Measurements from ENCODE around the gene PDE8A.
"Not testable (repeated sequence)": the region's sequence is repeated elsewhere in the genome, so short reads cannot be mapped to it uniquely, and the experiment has no call there.

Gene PDE8A

DNA sequence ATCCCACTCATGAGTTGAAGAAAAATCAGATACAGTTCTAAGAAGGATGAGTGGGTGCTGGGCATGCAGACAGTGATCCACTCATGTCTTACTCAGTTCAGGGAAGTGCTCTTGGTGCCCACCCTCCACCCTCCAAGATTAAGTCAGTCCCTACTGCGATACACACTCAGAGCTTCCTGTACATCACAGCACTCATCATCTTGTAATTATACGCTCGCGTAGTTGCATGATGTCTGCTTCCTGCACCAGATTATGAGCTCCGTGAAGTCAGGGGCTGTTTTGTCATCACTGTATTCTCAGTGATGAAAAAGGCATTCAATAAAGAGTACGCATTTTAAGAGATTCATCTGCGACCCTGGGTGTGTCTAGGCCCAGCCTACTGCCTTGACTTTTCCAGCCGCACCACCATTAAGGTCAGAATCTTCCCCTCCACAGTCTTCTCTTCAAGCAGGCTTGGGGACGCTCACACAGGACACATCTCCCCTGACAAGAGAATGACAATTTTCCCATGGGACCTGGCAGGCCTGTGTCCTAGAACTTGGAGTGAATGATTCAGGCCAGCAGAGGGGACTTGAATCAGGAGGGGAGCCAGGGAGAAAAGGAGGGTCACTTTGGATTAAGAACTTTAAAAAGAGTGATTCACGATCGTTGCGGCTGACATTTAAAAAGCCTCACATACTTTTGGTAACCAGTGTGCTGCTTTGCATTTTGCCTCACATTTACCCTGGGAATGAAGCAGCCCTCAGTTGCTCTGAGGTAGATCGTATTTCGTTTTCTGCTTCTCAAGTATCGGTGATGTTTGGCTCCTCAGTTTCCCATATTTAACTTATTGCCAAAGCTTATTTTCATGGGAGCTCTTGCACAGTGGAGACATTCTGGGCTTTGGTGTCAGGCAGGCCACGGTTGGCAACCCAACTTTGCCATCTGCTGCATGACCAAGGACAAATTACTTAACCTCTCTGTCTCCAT lies 7.9 kb upstream of the PDE8A start:
- no peak overlapping the region for H3K27ac Mint-ChIP-seq
- H3K4me1 Mint-ChIP-seq = peaks cover 3% of the 10 kb centered on the region
- CTCF ChIA-PET = interaction anchor here (0.7 to 1.3 kb wide), 2 partner anchors 14 to 95 kb away, joined by 3 to 4 read pairs; no protein-coding TSS in a partner anchor

DNA sequence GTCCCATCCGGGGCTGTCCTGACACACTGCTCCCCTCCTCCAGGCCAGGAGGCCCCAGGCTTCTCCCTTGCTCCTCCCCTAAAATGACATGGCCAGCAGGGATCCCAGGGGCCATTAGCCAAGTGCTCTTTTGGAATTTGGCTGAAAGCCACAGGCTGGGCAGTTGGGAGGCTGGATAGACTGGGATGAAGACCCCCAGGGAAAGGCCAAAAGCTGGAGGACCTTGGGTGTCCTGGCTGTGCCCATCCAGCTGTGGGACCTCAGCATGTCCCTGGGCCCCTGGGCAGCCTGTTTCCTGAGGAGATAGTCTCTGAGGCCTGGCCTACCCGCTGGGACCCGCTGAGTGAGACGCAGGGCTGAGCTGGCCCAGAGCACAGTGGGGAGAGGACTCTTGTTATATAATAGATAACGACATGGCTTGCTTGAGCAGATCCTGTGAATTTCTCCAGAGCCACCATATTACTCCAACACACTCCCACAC lies 5.7 kb upstream of the PDE8A start:
- Mint-ChIP-seq H3K4me1 (peaks cover 15% of the 10 kb centered on the region), H3K9me3 (no peaks in the 10 kb centered on the region), H3K4me3 (no peak overlapping the region), H3K27me3 (peaks cover 51% of the 10 kb centered on the region), H3K27ac (no peak overlapping the region), H3K36me3 (no peaks in the 10 kb centered on the region)
- CTCF ChIA-PET = no interaction called here
- no peak for DNase-seq

More for the DNA sequence above, 7.9 kb upstream of the PDE8A start:
- no peak overlapping the region for H3K4me3 Mint-ChIP-seq
- no peaks in the 10 kb centered on the region for H3K36me3 Mint-ChIP-seq
- H3K27me3 Mint-ChIP-seq = peaks cover 49% of the 10 kb centered on the region
- DNase-seq = no peak
- no peaks in the 10 kb centered on the region for H3K9me3 Mint-ChIP-seq

DNA sequence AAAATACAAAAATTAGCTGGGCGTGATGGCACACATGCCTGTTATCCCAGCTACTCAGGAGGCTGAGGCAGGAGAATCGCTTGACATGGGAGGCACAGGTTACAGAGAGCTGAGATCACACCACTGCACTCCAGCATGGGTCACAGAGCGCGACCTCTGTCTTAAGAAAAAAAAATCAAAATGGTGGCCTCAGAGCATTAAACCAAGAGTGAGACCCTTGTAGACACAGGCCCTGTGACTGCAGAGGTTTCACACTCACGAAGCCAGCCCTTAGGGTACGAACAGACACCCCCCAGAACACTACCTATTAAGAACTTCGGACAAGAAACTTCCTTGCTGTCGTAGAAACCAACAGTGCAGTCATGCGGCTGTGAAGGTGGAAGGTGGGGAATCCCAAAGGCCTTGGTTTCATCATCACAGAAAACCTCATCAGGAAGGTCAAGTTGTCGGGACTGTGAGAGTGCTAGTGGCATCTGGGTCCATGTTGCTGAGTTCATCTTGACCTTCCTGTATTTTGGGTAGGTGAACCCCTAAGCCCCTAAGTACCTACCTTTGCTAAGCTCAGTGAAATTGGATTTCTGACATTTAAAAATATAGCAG lies 4.8 kb upstream of the PDE8A start:
- H3K27me3 Mint-ChIP-seq = peaks cover 43% of the 10 kb centered on the region
- no peaks in the 10 kb centered on the region for H3K9me3 Mint-ChIP-seq
- no peak for DNase-seq
- peaks cover 15% of the 10 kb centered on the region for H3K4me1 Mint-ChIP-seq
- H3K36me3 Mint-ChIP-seq = no peaks in the 10 kb centered on the region
- CTCF ChIA-PET = no interaction called here
- H3K27ac Mint-ChIP-seq = no peak overlapping the region
- H3K4me3 Mint-ChIP-seq = no peak overlapping the region

DNA sequence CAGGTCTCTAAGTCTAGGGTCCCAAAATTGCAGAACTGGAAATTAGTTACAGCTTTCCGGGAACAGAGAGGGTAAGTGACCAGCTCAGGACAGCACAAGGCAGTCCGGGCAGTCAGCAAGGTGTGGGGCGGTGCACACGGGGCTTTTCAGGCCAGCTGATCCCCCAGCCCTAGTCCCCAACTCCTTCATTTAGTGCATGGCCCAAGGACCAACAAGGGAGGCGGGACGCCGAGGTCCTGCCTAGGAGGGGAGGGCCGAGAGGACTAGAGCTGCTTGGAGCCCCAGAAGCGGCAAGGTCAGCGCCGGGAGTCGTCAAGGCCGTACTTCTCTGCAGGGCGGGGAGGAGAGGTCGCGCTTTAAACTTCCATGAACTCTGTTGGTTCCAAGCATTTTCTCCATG lies 2.0 kb upstream of the PDE8A start:
- Mint-ChIP-seq H3K4me1 (peaks cover 37% of the 10 kb centered on the region), H3K27me3 (peaks cover 38% of the 10 kb centered on the region), H3K36me3 (no peaks in the 10 kb centered on the region), H3K27ac (no peak overlapping the region), H3K4me3 (peak overlapping the region; percentile 89), H3K9me3 (no peaks in the 10 kb centered on the region)
- CTCF ChIA-PET = interaction anchor here (2.3 kb wide), 1 partner anchor 65 kb away, joined by 6 read pairs; no protein-coding TSS in a partner anchor
- no peak for DNase-seq

DNA sequence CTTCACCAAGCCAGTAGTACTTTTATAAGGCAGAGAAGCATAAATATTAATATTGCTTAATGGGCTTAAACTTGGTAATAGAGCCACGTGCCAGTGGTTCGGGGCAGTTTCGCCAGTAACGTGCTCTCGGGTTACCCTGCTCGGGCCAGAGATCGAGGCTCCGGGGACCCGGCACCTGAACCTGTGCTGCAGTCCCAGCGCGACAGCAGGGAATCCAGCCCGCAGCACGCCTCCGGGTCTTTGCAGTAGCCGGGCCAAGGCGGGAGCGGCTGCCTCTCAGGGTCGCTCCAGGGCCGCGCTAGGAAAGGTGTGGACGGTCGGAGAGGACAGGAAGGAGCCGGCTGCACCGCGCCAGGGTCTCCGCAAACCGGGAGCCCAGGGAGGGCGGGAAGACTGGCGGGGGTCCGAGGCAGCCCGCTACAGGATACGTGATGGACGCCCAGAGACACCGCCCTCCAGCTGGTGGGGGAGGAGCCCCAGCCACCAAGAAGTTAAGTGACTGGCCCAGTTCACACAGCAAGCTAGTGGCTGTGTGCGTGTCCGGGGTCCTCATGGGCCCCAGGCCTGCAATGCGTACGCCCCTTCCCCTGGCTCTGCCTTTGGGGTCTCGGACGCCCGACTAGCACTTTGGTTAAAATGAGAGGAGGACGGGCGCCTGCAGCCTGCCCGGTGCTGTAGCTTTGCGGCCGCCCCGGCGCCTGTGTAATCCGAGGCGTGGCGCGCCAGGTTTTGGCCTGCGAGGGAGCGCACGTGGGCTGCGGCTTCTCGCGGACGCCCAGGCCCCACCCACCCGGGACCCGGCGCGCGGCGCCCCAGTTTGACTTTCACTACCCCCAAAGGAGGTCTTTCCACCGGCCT lies 1.2 kb upstream of the PDE8A start:
- CTCF ChIA-PET = interaction anchor here (0.6 to 2.3 kb wide), 4 partner anchors 15 to 188 kb away, joined by 4 to 6 read pairs (median 5); no protein-coding TSS in a partner anchor
- peak; percentile 91 for DNase-seq
- Mint-ChIP-seq H3K9me3 (no peaks in the 10 kb centered on the region), H3K36me3 (no peaks in the 10 kb centered on the region), H3K4me3 (peak overlapping the region; percentile 89), H3K4me1 (peaks cover 45% of the 10 kb centered on the region), H3K27me3 (peaks cover 38% of the 10 kb centered on the region), H3K27ac (peak overlapping the region; percentile 97)

DNA sequence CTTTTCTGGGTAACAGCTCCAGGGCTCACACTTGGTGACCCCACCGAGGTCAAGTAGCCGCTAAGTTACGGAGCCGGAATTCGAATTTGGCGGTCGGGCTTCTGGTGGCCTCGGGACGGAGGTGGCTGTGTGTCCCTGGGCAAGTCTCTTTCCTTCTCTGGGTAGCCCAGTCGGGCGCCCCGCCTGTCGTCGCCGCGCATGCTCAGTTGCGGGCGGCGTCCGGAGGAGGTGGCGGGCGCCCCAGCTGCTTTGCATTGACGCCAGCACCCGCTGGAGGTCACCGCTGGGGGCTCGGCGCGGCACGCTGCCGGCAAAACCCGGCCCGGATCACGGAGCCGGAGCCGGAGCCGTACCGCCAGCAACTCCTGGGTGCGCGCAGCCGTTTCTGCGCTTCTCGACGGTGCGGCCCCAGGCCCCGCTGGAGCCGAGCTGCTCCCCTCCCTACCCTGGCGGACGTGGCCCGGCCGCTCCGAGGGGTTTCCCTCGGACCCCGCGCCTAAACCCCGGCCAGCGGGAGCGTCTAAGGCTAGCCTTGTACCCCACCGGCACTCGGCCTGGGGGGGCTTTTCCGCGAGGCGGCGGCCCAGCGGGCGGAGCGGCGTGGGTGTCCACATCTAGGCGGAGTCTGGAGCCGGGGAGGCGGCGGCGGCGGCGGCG lies 474 bp upstream of the PDE8A start:
- Mint-ChIP-seq H3K9me3 (no peaks in the 10 kb centered on the region), H3K36me3 (no peaks in the 10 kb centered on the region), H3K4me1 (peaks cover 49% of the 10 kb centered on the region), H3K27me3 (peaks cover 38% of the 10 kb centered on the region), H3K4me3 (peak overlapping the region; percentile 89), H3K27ac (peak overlapping the region; percentile 97)
- CTCF ChIA-PET = interaction anchor here (0.6 to 2.3 kb wide), 4 partner anchors 15 to 188 kb away, joined by 4 to 6 read pairs (median 5); no protein-coding TSS in a partner anchor
- DNase-seq = peak; percentile 95

DNA sequence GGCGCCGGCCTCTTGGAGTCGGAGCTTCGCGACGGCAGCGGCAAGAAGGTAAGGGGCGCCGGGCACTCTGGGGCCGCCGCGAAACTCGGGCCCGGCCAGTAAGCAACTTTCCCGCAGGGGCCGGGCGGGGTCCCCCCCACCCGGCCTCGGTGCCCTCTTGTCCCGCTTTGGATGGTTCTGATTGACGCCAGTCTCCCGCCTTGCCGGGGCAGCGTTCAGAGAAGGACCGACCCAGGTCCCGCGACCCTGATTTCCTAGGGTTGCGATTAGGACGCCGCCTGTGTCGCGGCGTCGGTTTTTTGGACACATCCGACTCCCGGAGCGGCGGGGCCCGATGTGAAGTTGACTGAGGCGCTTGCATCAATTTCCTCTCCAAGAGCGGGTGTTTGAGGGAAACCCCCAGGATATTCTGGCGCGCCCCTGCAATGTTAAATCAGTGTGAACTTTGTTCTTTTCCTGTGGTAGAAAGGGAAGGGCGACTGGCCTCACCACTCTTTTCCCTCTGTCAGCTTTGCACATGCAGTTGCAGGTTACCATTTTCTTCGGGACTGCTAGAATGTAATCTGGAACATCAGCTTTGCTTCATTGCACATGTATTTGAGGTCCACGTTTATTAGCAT lies 755 bp downstream of the PDE8A start:
- Mint-ChIP-seq H3K4me3 (peak overlapping the region; percentile 90), H3K9me3 (no peaks in the 10 kb centered on the region), H3K27ac (peak overlapping the region; percentile 89), H3K36me3 (peaks cover 2% of the 10 kb centered on the region), H3K27me3 (peaks cover 30% of the 10 kb centered on the region), H3K4me1 (peaks cover 60% of the 10 kb centered on the region)
- CTCF ChIA-PET = interaction anchor here (0.9 to 1.2 kb wide), 2 partner anchors 62 to 384 kb away, joined by 3 read pairs; no protein-coding TSS in a partner anchor
- DNase-seq = peak; percentile 61

DNA sequence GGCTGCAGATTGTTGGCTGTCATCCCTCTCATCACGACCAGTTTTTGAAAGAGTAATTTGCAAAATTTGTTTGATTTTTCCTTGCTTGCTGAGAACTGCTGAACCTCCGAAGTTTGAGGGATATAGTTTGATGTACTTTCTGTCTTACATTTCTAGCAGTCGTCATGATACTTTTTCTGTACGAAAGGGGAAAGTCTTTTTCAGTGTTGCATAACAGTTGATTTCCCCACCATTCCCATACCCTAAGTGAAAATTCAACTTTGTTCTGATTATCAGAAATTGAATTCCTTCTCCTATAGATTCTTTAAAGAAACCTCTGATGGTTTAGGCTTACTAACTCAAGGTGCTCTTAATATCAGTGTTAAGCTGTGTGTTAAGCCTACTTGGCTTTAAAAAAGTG lies 1.6 kb downstream of the PDE8A start:
- CTCF ChIA-PET = interaction anchor here (0.9 to 1.2 kb wide), 2 partner anchors 61 to 385 kb away, joined by 3 read pairs; no protein-coding TSS in a partner anchor
- Mint-ChIP-seq H3K9me3 (no peaks in the 10 kb centered on the region), H3K4me3 (peak overlapping the region; percentile 90), H3K27ac (no peak overlapping the region), H3K4me1 (peaks cover 65% of the 10 kb centered on the region), H3K36me3 (peaks cover 2% of the 10 kb centered on the region), H3K27me3 (peaks cover 24% of the 10 kb centered on the region)
- no peak for DNase-seq

DNA sequence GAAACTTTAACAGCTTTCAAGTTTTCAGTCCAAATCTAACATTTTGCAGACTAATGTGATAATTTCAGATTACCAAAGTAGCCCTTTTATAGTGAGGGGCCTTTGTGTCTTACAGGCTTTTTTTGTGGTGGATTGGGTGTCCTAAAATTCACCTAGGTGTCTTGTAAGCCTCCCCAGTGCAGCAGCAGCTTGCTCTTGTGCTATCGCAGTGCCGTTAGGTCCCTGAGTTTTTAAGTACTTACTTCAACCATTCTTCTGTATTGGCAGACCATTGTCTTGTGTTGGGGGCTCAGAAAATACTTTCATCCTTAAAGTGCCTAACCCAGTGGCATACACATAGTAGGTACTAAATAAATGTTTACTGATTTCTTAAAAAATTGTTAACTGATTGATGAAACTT lies 2.1 kb downstream of the PDE8A start:
- H3K36me3 Mint-ChIP-seq = peaks cover 2% of the 10 kb centered on the region
- no peak overlapping the region for H3K27ac Mint-ChIP-seq
- DNase-seq = no peak
- peaks cover 67% of the 10 kb centered on the region for H3K4me1 Mint-ChIP-seq
- CTCF ChIA-PET = interaction anchor here (1.2 kb wide), 1 partner anchor 61 kb away, joined by 3 read pairs; no protein-coding TSS in a partner anchor
- peak overlapping the region; percentile 90 for H3K4me3 Mint-ChIP-seq
- H3K27me3 Mint-ChIP-seq = peaks cover 20% of the 10 kb centered on the region
- H3K9me3 Mint-ChIP-seq = no peaks in the 10 kb centered on the region

DNA sequence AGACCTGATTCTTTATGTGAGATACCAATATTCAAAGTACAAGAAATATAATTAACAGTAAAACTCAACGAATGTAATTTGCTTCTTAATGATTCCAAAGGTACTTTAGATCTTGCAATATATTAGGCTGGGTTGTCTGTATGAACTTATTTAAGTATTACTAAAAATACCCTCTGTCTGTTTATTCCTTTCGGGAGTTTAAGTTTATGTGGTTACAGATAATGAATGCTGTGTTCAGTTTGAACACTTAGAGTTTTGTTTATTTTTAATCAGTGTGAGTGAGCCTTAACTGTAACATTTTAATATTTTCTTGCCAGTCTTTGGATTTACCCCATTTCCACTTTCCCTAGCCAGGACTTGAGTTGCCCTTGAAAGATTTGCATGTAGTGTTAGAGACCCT lies 3.5 kb downstream of the PDE8A start:
- Mint-ChIP-seq H3K36me3 (peaks cover 4% of the 10 kb centered on the region), H3K4me3 (no peak overlapping the region), H3K4me1 (peaks cover 63% of the 10 kb centered on the region), H3K27me3 (peaks cover 9% of the 10 kb centered on the region), H3K27ac (no peak overlapping the region), H3K9me3 (no peaks in the 10 kb centered on the region)
- no peak for DNase-seq
- CTCF ChIA-PET = no interaction called here

DNA sequence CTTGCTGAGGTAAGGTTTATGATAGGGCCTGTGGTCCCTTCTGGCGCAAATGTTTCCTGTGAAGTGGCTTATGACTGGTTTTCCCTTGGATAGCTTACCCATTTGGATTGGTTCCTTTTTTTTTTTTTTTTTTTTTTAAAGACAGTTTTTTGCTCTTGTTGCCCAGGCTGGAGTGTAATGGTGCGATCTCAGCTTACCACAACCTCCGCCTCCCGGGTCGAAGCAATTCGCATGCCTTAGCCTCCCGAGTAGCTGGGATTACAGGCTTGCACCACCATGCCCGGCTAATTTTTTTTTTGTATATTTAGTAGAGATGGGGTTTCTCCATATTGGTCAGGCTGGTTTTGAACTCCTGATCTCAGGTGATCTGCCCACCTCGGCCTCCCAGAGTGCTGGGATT lies 5.7 kb downstream of the PDE8A start:
- not testable (repeated sequence) for DNase-seq, H3K4me3 Mint-ChIP-seq, H3K9me3 Mint-ChIP-seq, H3K27ac Mint-ChIP-seq, H3K36me3 Mint-ChIP-seq, H3K27me3 Mint-ChIP-seq
- CTCF ChIA-PET = interaction anchor here (0.5 to 2.9 kb wide), 4 partner anchors 44 to 363 kb away, joined by 3 to 16 read pairs (median 3); no protein-coding TSS in a partner anchor
- H3K4me1 Mint-ChIP-seq = peaks cover 74% of the 10 kb centered on the region

DNA sequence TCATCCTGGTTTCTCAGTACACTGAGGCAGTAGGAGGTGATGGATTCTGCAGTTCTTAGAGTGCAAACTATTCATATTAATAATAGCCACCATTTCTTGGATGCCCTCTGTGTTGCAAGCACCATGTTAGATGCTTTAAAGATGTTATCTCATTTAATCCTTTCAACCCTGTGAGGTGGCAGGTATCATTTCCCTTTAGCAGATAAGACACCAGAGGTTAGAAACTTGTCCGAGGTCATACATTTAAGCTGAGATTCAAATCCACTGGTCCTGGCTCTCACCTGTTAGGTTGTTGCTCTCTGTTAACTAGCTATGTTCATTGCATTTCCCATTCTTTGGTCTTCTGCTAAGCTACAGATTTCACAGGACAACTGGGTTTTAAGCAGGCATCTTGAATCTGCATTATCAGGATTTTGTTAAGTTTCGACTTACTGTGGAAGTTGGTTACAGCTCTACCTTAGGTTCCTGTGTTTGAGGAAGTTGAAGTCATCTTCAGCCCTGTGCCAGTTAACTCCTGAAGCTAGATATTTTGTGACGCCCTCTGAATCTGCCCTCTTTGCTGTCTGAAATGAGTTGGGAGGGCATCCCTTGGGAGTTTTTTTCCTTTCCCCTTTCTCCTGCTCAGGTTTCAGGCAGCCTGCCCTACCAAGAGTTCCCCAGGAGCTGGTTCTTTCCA lies 6.4 kb downstream of the PDE8A start:
- peaks cover 71% of the 10 kb centered on the region for H3K4me1 Mint-ChIP-seq
- H3K27ac Mint-ChIP-seq = peak overlapping the region; percentile 89
- no peaks in the 10 kb centered on the region for H3K27me3 Mint-ChIP-seq
- CTCF ChIA-PET = interaction anchor here (0.8 to 2.9 kb wide), 5 partner anchors 14 to 57 kb away, joined by 3 to 16 read pairs (median 3); no protein-coding TSS in a partner anchor
- H3K9me3 Mint-ChIP-seq = no peaks in the 10 kb centered on the region
- peak overlapping the region; percentile 22 for H3K4me3 Mint-ChIP-seq
- DNase-seq = no peak
- peaks cover 4% of the 10 kb centered on the region for H3K36me3 Mint-ChIP-seq

Measured in activated naive CD4-positive, alpha-beta T cell treated with anti-CD3 and anti-CD28 coated beads, Interleukin-2, amount 10 ng/mL, durations not matched to agents 7 days and 5 days (primary cell).